ENCODE measurements around the gene NPIPB13.
"Not testable (repeated sequence)": the region's sequence is repeated elsewhere in the genome, so short reads cannot be mapped to it uniquely, and the experiment has no call there.

Gene NPIPB13

DNA sequence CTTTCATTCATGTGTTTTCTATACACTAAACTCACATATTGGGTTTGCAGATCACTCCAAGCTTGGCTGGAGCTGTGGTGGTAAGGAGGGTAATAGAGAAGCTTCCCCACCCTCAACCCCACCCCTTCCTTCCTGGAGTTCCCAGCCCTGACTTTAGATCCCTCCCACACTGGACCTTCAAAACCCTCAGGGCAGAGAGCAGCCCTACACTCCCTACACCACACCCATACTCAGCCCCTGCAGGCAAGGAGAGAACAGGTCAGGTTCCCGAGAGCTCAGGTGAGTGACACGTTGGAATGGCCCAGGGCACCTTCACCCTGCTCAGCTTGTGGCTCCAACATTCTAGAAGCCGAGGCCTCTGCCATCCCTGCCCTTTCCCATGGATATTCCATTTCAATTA is 49.2 kb downstream of the NPIPB13 start, which contains the start of gene SULT1A3:
Gene SULT1A3, plus strand, starts transcription at position 207 of the 400 bp plus-strand sequence. CDS start 1,474 bp downstream, outside the sequence.
- H3K27ac ChIP-seq (ENCODE audit: low read depth in 2 of 2, low read length in 2 of 2); H3K9ac ChIP-seq (ENCODE audit: low read depth in 1 of 2, low read length in 2 of 2); H3K4me1 ChIP-seq (ENCODE audit: control insufficient read depth in 2 of 2, insufficient read depth in 2 of 2, low read length in 2 of 2); H3K27me3 ChIP-seq (ENCODE audit: control insufficient read depth in 2 of 2, insufficient read depth in 2 of 2, low read length in 2 of 2); H3K9me3 ChIP-seq (ENCODE audit: control insufficient read depth in 2 of 2, low read length in 2 of 2); H3K36me3 ChIP-seq (ENCODE audit: control insufficient read depth in 2 of 2, insufficient read depth in 2 of 2, low read length in 2 of 2); H3K4me3 ChIP-seq (ENCODE audit: low read length in 2 of 2): not testable (repeated sequence)

All from mucosa of rectum (tissue), 2 donors.